WI38 (cell line): ENCODE measurements around the gene RUNX3.

Experiments used
- H3K4me3 ChIP-seq: 2 replicates; pipeline ENCODE4 v1.5.1; 2011; ENCODE audit warnings: low read depth, mild to moderate bottlenecking, control low read depth, low read length
- TF ChIP-seq, protein P1 (sequence below): IDR thresholded peaks from 2 replicates; pipeline ENCODE4 v1.5.1; 2012; ENCODE audit warnings: low read depth, mild to moderate bottlenecking, control low read depth, low read length

Gene RUNX3

GRCh38 chr1:24970926-24971875 is 41.1 kb upstream of the RUNX3 start:
- TF ChIP-seq, protein P1, sequence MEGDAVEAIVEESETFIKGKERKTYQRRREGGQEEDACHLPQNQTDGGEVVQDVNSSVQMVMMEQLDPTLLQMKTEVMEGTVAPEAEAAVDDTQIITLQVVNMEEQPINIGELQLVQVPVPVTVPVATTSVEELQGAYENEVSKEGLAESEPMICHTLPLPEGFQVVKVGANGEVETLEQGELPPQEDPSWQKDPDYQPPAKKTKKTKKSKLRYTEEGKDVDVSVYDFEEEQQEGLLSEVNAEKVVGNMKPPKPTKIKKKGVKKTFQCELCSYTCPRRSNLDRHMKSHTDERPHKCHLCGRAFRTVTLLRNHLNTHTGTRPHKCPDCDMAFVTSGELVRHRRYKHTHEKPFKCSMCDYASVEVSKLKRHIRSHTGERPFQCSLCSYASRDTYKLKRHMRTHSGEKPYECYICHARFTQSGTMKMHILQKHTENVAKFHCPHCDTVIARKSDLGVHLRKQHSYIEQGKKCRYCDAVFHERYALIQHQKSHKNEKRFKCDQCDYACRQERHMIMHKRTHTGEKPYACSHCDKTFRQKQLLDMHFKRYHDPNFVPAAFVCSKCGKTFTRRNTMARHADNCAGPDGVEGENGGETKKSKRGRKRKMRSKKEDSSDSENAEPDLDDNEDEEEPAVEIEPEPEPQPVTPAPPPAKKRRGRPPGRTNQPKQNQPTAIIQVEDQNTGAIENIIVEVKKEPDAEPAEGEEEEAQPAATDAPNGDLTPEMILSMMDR = no peak
- no peak overlapping the region for H3K4me3 ChIP-seq

DNA sequence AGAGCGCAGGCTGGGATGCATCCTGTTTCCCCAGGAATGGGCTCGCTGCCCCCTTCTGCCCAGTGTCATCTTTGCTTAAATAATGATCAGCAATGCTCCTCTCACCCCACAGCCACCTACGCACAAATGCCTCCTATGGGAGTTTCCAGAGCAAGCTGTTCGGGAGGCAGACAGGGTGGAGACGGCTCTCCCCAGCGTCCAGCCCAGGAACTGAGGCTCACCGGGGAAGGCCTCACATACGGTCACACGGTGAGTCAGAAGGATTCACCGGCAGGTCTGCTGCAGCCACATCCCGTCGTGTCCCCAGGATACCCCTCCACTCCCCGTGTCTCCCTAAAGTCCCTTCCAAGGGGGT is 40.3 kb upstream of the RUNX3 start:
- TF ChIP-seq, protein P1 = no peak
- no peak overlapping the region for H3K4me3 ChIP-seq

GRCh38 chr1:24969596-24970398 is 39.7 kb upstream of the RUNX3 start:
- TF ChIP-seq, protein P1 = no peak
- no peak overlapping the region for H3K4me3 ChIP-seq

- TF ChIP-seq, protein P1 = no peak
Observed at GRCh38 chr1:24968941-24969585, 39.0 kb upstream of the RUNX3 start.

DNA sequence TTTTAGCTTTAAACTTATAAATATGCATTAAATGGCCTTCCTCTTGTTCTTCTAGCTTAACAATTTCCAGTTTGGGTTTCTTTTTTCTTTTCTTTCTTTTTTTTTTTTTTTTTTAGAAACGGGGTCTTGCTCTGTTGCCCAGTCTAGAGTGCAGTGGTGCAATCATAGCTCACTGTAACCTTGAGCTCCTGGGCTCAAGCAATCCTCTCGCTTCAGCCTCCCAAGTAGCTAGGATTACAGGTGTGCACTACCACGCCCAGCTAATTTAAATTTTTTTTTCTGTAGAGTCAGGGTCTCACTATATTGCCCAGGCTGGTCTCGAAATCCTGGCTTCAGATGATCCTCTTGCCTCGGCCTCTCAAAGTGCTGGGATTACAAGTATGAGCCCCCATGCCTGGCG is 37.9 kb upstream of the RUNX3 start:
- no peak overlapping the region for H3K4me3 ChIP-seq
- TF ChIP-seq, protein P1 = no peak

More at GRCh38 chr1:24968941-24969585, 39.0 kb upstream of the RUNX3 start:
- no peak overlapping the region for H3K4me3 ChIP-seq

- no peak overlapping the region for H3K4me3 ChIP-seq
Observed at GRCh38 chr1:24967555-24967954, 37.5 kb upstream of the RUNX3 start.

More at GRCh38 chr1:24967555-24967954, 37.5 kb upstream of the RUNX3 start:
- TF ChIP-seq, protein P1 = no peak
